GM19328 (cell line): Measurements from ENCODE around the gene PTPRT.
"Not testable (repeated sequence)": the region's sequence is repeated elsewhere in the genome, so short reads cannot be mapped to it uniquely, and the experiment has no call there.

ENCODE experiments used
- ATAC-seq: cut with Tn5 transposase; IDR thresholded peaks from one replicate; pipeline ENCODE4 v1.9.1; 2021; ENCODE audit warnings: mild to moderate bottlenecking, moderate library complexity; ENCODE audit not compliant: unreplicated experiment

The PTPRT gene

GRCh38 chr20:42920776-42921175 lies 268.9 kb downstream of the PTPRT start:
- no peak for ATAC-seq

GRCh38 chr20:42919316-42919715 lies 270.4 kb downstream of the PTPRT start:
- ATAC-seq, result no peak

- ATAC-seq, result no peak
These were observed 274.6 kb downstream of the PTPRT start for GRCh38 chr20:42915081-42915480.

GRCh38 chr20:42914302-42914701 lies 275.4 kb downstream of the PTPRT start:
- no peak for ATAC-seq

- not testable (repeated sequence) for ATAC-seq
These were observed 278.9 kb downstream of the PTPRT start for GRCh38 chr20:42910808-42911207.

GRCh38 chr20:42907730-42908129 lies 282.0 kb downstream of the PTPRT start:
- ATAC-seq, result no peak

- no peak for ATAC-seq
These were observed 283.6 kb downstream of the PTPRT start for GRCh38 chr20:42906120-42906519.

GRCh38 chr20:42902509-42902908 lies 287.2 kb downstream of the PTPRT start:
- no peak for ATAC-seq

- ATAC-seq, result no peak
These were observed 287.8 kb downstream of the PTPRT start for GRCh38 chr20:42901689-42902440.

GRCh38 chr20:42900764-42901163 lies 288.9 kb downstream of the PTPRT start:
- not testable (repeated sequence) for ATAC-seq

GRCh38 chr20:42895020-42895419 lies 294.7 kb downstream of the PTPRT start:
- ATAC-seq, result no peak

GRCh38 chr20:42894483-42894882 lies 295.2 kb downstream of the PTPRT start:
- ATAC-seq, result no peak

GRCh38 chr20:42889517-42889916 lies 300.2 kb downstream of the PTPRT start:
- no peak for ATAC-seq

GRCh38 chr20:42887281-42887680 lies 302.4 kb downstream of the PTPRT start:
- ATAC-seq, result no peak

- ATAC-seq, result no peak
These were observed 302.9 kb downstream of the PTPRT start for GRCh38 chr20:42886801-42887200.

- ATAC-seq, result no peak
These were observed 303.7 kb downstream of the PTPRT start for GRCh38 chr20:42886046-42886445.

GRCh38 chr20:42875581-42875980 lies 314.1 kb downstream of the PTPRT start:
- no peak for ATAC-seq

- no peak for ATAC-seq
These were observed 316.4 kb downstream of the PTPRT start for GRCh38 chr20:42873259-42873658.

GRCh38 chr20:42864116-42864515 lies 325.6 kb downstream of the PTPRT start:
- no peak for ATAC-seq

GRCh38 chr20:42862446-42862845 lies 327.3 kb downstream of the PTPRT start:
- no peak for ATAC-seq

GRCh38 chr20:42857446-42857845 lies 332.3 kb downstream of the PTPRT start:
- ATAC-seq, result no peak

GRCh38 chr20:42855896-42856295 lies 333.8 kb downstream of the PTPRT start:
- no peak for ATAC-seq

- no peak for ATAC-seq
These were observed 337.0 kb downstream of the PTPRT start for GRCh38 chr20:42852691-42853090.
